Mucosa of rectum (tissue), 2 donors: ENCODE data around the gene FBXO34.

Experiments used
- H3K27ac ChIP-seq, 2 donors: one replicate each; pipeline ENCODE4 v1.7.0; 2013; ENCODE audit warnings: inconsistent platforms in 2 of 2, low read depth in 2 of 2, low read length in 2 of 2
- H3K27me3 ChIP-seq, 2 donors: one replicate each; pipeline ENCODE4 v1.7.0; 2013; ENCODE audit warnings: low read length in 2 of 2; ENCODE audit not compliant: control insufficient read depth in 2 of 2, insufficient read depth in 2 of 2
- H3K36me3 ChIP-seq, 2 donors: one replicate each; pipeline ENCODE4 v1.7.0; 2013; ENCODE audit warnings: low read length in 2 of 2; ENCODE audit not compliant: control insufficient read depth in 2 of 2, insufficient read depth in 2 of 2
- H3K4me1 ChIP-seq, 2 donors: one replicate each; pipeline ENCODE4 v1.7.0; 2013; ENCODE audit warnings: low read length in 2 of 2, mild to moderate bottlenecking in 1 of 2; ENCODE audit not compliant: control insufficient read depth in 2 of 2, insufficient read depth in 2 of 2
- H3K4me3 ChIP-seq, 2 donors: one replicate each; pipeline ENCODE4 v1.7.0; 2013; ENCODE audit warnings: low read length in 2 of 2
- H3K9ac ChIP-seq, 2 donors: one replicate each; pipeline ENCODE4 v1.7.0; 2013; ENCODE audit warnings: low read length in 2 of 2, low read depth in 1 of 2, mild to moderate bottlenecking in 1 of 2
- H3K9me3 ChIP-seq, 2 donors: one replicate each; pipeline ENCODE4 v1.7.0; 2013; ENCODE audit warnings: low read length in 2 of 2; ENCODE audit not compliant: control insufficient read depth in 2 of 2
- donor health status: healthy.
- donor health status: Normal muscosa, but diverticular disease.

The FBXO34 gene

DNA sequence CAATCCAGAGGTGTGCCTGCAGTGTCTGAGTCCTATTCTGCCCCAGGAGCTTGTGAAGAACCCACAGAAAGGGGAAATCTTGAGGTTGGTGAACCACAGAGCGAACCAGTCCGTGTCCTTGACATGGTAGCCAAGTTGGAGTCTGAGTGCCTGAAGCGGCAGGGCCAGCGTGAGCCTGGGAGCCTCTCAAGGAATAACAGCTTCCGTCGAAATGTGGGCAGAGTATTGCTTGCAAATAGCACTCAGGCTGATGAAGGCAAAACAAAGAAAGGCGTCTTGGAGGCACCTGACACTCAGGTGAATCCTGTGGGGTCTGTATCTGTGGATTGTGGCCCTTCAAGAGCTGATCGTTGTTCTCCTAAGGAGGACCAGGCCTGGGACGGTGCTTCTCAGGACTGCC lies 79.9 kb downstream of the FBXO34 start:
- H3K9me3 ChIP-seq = no peaks in the 10 kb centered on the region

DNA sequence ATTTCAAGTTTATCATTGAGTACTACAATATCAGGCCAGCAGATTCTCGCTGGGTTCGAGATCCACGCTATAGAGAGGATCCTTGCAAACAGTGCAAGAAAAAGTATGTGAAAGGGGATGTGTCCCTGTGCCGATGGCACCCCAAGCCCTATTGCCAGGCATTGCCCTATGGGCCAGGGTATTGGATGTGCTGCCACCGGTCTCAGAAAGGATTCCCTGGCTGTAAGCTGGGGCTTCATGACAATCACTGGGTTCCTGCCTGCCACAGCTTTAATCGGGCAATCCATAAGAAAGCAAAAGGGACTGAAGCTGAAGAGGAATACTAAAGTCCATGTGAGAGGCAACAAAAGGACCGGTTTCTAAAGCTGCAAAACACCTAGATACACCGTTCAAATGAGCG lies 81.0 kb downstream of the FBXO34 start:
- Histone ChIP-seq H3K27me3 (no peaks in the 10 kb centered on the region), H3K4me3 (no peak overlapping the region), H3K36me3 (peaks cover 32 to 39% of the 10 kb centered on the region in 2 donors), H3K9ac (no peak overlapping the region), H3K4me1 (peaks cover 8 to 42% of the 10 kb centered on the region in 2 donors), H3K27ac (no peak overlapping the region), H3K9me3 (no peaks in the 10 kb centered on the region)

More for the DNA sequence above, 79.9 kb downstream of the FBXO34 start:
- Histone ChIP-seq H3K27me3 (no peaks in the 10 kb centered on the region), H3K9ac (no peak overlapping the region), H3K27ac (no peak overlapping the region), H3K4me3 (no peak overlapping the region), H3K4me1 (peaks cover 17 to 47% of the 10 kb centered on the region in 2 donors), H3K36me3 (peaks cover 32 to 38% of the 10 kb centered on the region in 2 donors)

DNA sequence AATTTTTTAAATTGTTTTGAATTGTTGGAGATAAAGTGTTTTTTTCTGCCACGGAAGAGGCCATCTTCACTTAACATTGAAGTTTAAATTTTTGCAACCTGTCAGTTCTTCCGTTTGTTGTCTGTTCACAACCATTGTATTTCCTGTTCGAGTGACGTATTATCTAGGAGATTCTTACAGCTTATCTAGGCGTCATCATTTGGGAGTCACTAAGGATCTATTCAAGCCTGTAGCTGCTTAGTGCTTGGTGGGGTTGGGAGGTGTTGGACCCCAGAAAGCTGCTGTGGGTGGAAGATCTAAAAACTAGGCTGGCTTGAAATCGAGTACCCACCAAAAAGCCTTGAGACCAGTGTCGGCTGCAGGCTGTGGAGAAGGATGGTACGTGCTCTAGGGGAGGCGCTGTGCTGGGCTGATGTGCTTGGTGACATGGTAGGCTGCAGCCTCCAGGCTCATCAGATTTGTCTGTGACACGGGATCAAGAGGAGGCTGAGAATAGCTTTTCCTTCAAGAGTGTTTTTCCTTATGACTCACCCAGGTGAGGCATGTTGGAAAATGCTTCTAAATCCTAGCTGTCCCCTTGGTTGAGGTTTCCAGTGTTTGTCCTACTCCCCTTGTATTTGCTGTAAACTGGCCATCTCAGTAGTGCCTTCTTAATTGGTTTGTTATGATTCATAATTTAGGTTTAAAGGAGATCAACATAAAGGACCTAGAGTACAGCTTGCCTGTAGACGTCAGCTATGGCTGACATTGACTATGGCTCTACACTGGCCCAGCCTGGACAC lies 82.7 kb downstream of the FBXO34 start:
- H3K4me3 ChIP-seq = no peak overlapping the region
- no peaks in the 10 kb centered on the region for H3K27me3 ChIP-seq
- H3K27ac ChIP-seq = peak overlapping the region; percentile 38 to 49
- H3K4me1 ChIP-seq = peaks cover 0 to 30% of the 10 kb centered on the region in 2 donors
- peak overlapping the region in 1 of 2 donors; percentile 15 for H3K9ac ChIP-seq
- H3K36me3 ChIP-seq = peaks cover 32 to 39% of the 10 kb centered on the region in 2 donors
- H3K9me3 ChIP-seq = no peaks in the 10 kb centered on the region

DNA sequence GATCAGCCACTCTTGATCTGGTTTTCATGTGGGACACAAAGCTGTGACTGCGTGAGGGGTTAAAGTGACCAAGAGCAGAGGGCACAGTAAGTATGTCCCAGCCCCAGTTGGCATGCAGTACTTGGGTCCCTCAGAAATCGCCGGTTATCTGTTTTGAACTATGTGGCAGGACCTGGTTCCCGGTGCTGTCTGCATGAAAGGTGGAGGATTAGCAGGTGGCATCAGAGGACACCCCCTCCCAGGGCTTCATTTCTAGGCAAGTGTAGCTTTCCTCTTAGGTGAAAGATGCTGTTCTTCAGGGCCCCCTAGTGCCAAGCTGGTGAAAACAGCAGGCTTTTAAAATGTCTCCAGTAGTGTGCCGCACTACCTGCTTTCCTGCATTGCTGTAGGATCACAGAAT lies 83.3 kb downstream of the FBXO34 start:
- H3K4me1 ChIP-seq = peaks cover 0 to 24% of the 10 kb centered on the region in 2 donors
- peak overlapping the region; percentile 38 to 49 for H3K27ac ChIP-seq
- no peaks in the 10 kb centered on the region for H3K27me3 ChIP-seq
- no peaks in the 10 kb centered on the region for H3K9me3 ChIP-seq
- peaks cover 32 to 40% of the 10 kb centered on the region in 2 donors for H3K36me3 ChIP-seq
- H3K4me3 ChIP-seq = no peak overlapping the region
- H3K9ac ChIP-seq = peak overlapping the region in 1 of 2 donors; percentile 15

DNA sequence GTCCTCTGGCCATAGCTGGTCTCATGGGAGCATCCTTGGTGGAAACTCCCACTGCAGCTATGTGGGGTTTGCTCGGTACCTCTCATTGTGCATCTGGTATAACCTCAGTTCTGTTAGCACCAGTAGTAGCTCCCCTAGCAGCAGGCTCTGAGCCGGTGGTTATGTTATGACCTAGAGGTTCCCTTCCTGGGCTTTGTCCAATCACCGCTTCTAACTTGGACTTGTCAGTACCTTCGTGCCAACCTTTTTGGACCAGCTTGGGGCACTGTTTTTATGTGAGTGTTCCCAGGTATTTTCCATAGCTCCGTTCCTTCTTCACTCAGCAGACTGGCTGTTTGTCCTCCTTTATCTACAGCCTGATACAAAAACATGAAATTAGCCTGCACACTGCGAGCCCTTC lies 84.7 kb downstream of the FBXO34 start:
- H3K36me3 ChIP-seq = peaks cover 26 to 34% of the 10 kb centered on the region in 2 donors
- peaks cover 0 to 21% of the 10 kb centered on the region in 2 donors for H3K4me1 ChIP-seq
- H3K27ac ChIP-seq = no peak overlapping the region
- H3K9me3 ChIP-seq = no peaks in the 10 kb centered on the region
- H3K9ac ChIP-seq = no peak overlapping the region
- H3K4me3 ChIP-seq = no peak overlapping the region
- no peaks in the 10 kb centered on the region for H3K27me3 ChIP-seq

DNA sequence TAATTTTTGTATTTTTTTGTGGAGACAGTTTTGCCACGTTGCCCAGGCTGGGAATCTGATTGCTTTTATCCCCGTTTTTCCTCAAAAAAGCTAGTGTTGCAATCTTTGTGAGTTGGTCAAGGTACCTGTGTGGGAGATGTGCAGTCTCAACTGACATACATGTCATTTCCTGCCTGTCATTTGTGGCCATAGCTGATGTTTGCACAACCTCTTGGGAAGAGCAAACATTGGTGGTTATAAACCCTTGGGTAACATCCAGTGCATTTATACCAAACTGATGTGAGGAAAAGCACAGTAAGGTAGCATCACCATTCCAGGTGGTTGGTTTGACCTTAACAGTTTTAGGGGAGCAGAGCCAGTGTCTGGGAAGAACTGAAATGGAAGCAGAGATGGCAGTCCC lies 85.7 kb downstream of the FBXO34 start:
- H3K4me1 ChIP-seq = peaks cover 0 to 21% of the 10 kb centered on the region in 2 donors
- H3K9ac ChIP-seq = no peak overlapping the region
- H3K27me3 ChIP-seq = no peaks in the 10 kb centered on the region
- no peak overlapping the region for H3K4me3 ChIP-seq
- H3K36me3 ChIP-seq = peaks cover 16 to 24% of the 10 kb centered on the region in 2 donors
- peak overlapping the region; percentile 37 to 41 for H3K27ac ChIP-seq
- no peaks in the 10 kb centered on the region for H3K9me3 ChIP-seq

DNA sequence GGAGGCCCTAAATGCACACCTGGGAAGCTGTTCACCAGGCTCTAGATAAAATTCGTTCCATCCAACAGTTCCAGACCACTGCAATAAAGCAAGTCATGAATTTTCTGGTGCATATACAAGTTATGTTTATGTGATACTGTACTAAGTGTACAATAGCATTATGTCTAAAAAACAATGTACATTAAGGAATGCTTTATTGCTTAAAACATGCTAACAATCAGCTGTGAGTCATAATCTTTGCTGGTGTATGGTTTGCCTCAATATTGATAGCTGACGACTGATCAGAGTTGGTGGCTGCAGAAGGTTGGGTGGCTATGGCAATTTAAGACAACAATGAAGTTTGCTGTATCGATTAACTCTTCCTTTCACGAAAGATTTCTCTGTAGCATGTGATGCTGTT lies 88.1 kb downstream of the FBXO34 start:
- peaks cover 0 to 13% of the 10 kb centered on the region in 2 donors for H3K4me1 ChIP-seq
- no peaks in the 10 kb centered on the region for H3K27me3 ChIP-seq
- H3K27ac ChIP-seq = no peak overlapping the region
- H3K36me3 ChIP-seq = peaks cover 7 to 11% of the 10 kb centered on the region in 2 donors
- no peak overlapping the region for H3K9ac ChIP-seq
- H3K4me3 ChIP-seq = no peak overlapping the region
- no peaks in the 10 kb centered on the region for H3K9me3 ChIP-seq

DNA sequence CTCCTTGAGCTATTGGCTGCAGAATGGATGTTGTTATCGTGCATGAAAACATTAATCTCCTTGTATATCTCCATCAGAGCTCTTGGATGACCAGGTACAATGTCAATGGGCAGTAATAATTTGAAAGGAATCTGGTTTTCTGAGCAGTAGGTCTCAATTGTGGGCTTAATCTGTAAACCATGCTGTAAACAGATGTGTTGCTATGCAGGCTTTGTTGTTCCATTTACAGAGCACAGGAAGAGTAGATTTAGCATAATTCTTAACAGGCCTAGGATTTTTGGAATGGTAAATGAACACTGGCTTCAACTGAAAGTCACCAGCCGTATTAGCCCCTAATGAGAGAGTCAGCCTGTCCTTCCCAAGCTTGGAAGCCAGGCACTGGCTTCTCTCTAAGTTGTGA lies 90.0 kb downstream of the FBXO34 start:
- H3K4me1 ChIP-seq = peaks cover 2 to 12% of the 10 kb centered on the region in 2 donors
- peaks cover 4 to 6% of the 10 kb centered on the region in 2 donors for H3K36me3 ChIP-seq
- H3K27ac ChIP-seq = no peak overlapping the region
- H3K4me3 ChIP-seq = no peak overlapping the region
- no peaks in the 10 kb centered on the region for H3K9me3 ChIP-seq
- no peak overlapping the region for H3K9ac ChIP-seq
- no peaks in the 10 kb centered on the region for H3K27me3 ChIP-seq

DNA sequence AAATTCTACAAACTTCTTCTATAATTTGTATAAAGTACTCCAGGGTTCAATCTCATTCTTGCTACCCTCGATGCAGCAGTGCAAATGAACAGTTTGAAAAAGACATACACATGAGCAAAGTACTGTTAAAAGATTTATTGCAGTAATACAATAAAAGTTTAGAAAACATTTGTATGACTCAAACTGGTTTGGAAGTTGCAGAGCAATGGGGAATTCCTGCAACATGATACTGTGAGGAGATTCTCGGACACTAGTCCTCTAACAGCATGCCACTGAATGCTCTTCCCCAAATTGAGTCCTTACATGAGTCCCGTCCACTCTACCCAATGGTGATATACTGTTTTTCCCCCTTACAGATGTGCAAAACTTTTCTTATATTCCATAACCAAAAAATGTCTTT lies 95.0 kb downstream of the FBXO34 start:
- Histone ChIP-seq H3K36me3 (peaks cover 10 to 17% of the 10 kb centered on the region in 2 donors), H3K4me3 (no peak overlapping the region), H3K9ac (no peak overlapping the region), H3K27me3 (no peaks in the 10 kb centered on the region), H3K27ac (no peak overlapping the region), H3K4me1 (peaks cover 2 to 6% of the 10 kb centered on the region in 2 donors), H3K9me3 (no peaks in the 10 kb centered on the region)

DNA sequence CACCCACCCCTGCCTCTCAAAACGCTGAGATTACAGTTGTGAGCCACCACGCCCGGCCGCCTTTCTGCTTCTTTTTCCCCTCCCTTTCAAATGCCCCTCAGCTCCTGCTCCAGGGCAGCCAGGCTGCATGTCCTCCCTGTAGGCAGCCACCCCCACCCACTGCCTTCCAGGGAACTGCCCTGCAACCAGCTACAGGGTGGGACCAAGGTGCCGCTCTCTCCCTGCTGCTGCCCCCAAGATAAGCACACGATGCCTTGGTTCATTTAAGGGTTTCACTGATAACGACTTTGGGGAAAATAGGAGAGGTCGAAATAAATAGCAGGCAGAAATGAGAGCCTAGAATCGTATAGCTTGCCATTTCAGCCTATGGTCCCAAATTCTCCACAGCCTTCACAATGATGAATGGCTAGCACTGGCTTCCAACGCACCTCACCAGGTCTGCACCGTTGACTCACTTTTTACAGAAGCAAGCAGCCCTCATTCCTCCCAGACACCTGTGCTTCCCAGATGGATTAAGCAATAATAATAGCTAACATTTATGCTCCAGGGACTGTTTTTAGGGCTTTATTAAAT lies 99.7 kb downstream of the FBXO34 start:
- Histone ChIP-seq H3K27me3 (no peaks in the 10 kb centered on the region), H3K9ac (no peak overlapping the region), H3K27ac (no peak overlapping the region), H3K4me1 (peaks cover 0 to 3% of the 10 kb centered on the region in 2 donors), H3K36me3 (peaks cover 8 to 16% of the 10 kb centered on the region in 2 donors), H3K9me3 (no peaks in the 10 kb centered on the region), H3K4me3 (no peak overlapping the region)
